Neural crest cell (in vitro differentiated cells): ENCODE measurements around the gene PPM1L. TPM values are rescaled to one million over a fixed set of nuclear protein-coding genes. Genes with fewer than 3 reads are reported as not detected.

ENCODE experiments used
- DNase-seq: peaks from one replicate; pipeline ENCODE4 v3.0.0; 2021; ENCODE audit warnings: low read depth, mixed read lengths, low spot score
- H3K27ac Mint-ChIP-seq: one replicate; pipeline ENCODE4 v1.8.0; 2021; ENCODE audit warnings: mild to moderate bottlenecking, mixed read lengths; ENCODE audit not compliant: unreplicated experiment
- H3K27me3 Mint-ChIP-seq: 2 replicates; pipeline ENCODE4 v1.8.0; 2021; ENCODE audit warnings: low read depth, mild to moderate bottlenecking, mixed read lengths
- H3K36me3 Mint-ChIP-seq: 2 replicates; pipeline ENCODE4 v1.8.0; 2021; ENCODE audit warnings: low read depth, mild to moderate bottlenecking, mixed read lengths
- H3K4me1 Mint-ChIP-seq: 2 replicates; pipeline ENCODE4 v1.8.0; 2021; ENCODE audit warnings: mixed read lengths
- H3K4me3 Mint-ChIP-seq: one replicate; pipeline ENCODE4 v1.8.0; 2021; ENCODE audit warnings: mild to moderate bottlenecking, mixed read lengths
- H3K9me3 Mint-ChIP-seq: 2 replicates; pipeline ENCODE4 v1.8.0; 2021; ENCODE audit warnings: mixed read lengths
- CTCF ChIP-seq: fragments of 200-600 bp; sonication (generic); conservative IDR thresholded peaks from 2 replicates; pipeline ENCODE4 v1.5.0; 2021; ENCODE audit warnings: antibody characterized with exemption, mild to moderate bottlenecking
- total RNA-seq: library from RNA; stranded (reverse); gene quantifications from 2 replicates; pipeline ENCODE4 v1.2.1, GENCODE V29; 2021

PPM1L gene
- total RNA-seq, 1 donor from 2014 or later, result 34.3 TPM

- Mint-ChIP-seq H3K27ac (no peak overlapping the region), H3K27me3 (no peaks in the 10 kb centered on the region), H3K4me3 (no peak overlapping the region), H3K36me3 (peaks cover 15% of the 10 kb centered on the region), H3K4me1 (peaks cover 8% of the 10 kb centered on the region), H3K9me3 (peaks cover 6% of the 10 kb centered on the region)
- TF ChIP-seq CTCF, result no peak
- DNase-seq, result no peak
Observed at GRCh38 chr3:161017971-161018370, 261.9 kb downstream of the PPM1L start.

GRCh38 chr3:161020256-161020655 is 264.2 kb downstream of the PPM1L start:
- Mint-ChIP-seq H3K4me1 (peaks cover 8% of the 10 kb centered on the region), H3K4me3 (no peak overlapping the region), H3K27me3 (no peaks in the 10 kb centered on the region), H3K9me3 (peaks cover 15% of the 10 kb centered on the region), H3K27ac (no peak overlapping the region), H3K36me3 (peaks cover 19% of the 10 kb centered on the region)
- no peak for DNase-seq
- TF ChIP-seq CTCF, result no peak

GRCh38 chr3:161025911-161026310 is 269.9 kb downstream of the PPM1L start:
- Mint-ChIP-seq H3K27ac (no peak overlapping the region), H3K36me3 (peaks cover 15% of the 10 kb centered on the region), H3K4me3 (no peak overlapping the region)

GRCh38 chr3:161026612-161027510 is 270.8 kb downstream of the PPM1L start:
- H3K4me1 Mint-ChIP-seq, result no peaks in the 10 kb centered on the region
- TF ChIP-seq CTCF, result no peak
- H3K9me3 Mint-ChIP-seq, result peaks cover 18% of the 10 kb centered on the region
- H3K36me3 Mint-ChIP-seq, result peaks cover 18% of the 10 kb centered on the region
- no peak overlapping the region for H3K27ac Mint-ChIP-seq
- H3K27me3 Mint-ChIP-seq, result no peaks in the 10 kb centered on the region
- DNase-seq, result no peak
- no peak overlapping the region for H3K4me3 Mint-ChIP-seq

More at GRCh38 chr3:161025911-161026310, 269.9 kb downstream of the PPM1L start:
- no peak for TF ChIP-seq CTCF
- H3K9me3 Mint-ChIP-seq, result peaks cover 18% of the 10 kb centered on the region
- H3K27me3 Mint-ChIP-seq, result no peaks in the 10 kb centered on the region
- DNase-seq, result no peak
- no peaks in the 10 kb centered on the region for H3K4me1 Mint-ChIP-seq

GRCh38 chr3:161028555-161029153 is 272.6 kb downstream of the PPM1L start:
- H3K4me1 Mint-ChIP-seq, result no peaks in the 10 kb centered on the region
- peaks cover 15% of the 10 kb centered on the region for H3K9me3 Mint-ChIP-seq
- H3K36me3 Mint-ChIP-seq, result peaks cover 23% of the 10 kb centered on the region
- no peak for DNase-seq
- H3K4me3 Mint-ChIP-seq, result no peak overlapping the region
- H3K27me3 Mint-ChIP-seq, result no peaks in the 10 kb centered on the region
- no peak for TF ChIP-seq CTCF
- no peak overlapping the region for H3K27ac Mint-ChIP-seq
